A549 (cell line): Measurements from ENCODE around the gene CLDN6.

Experiments
- PHF8 ChIP-seq: fragments of 200-600 bp; sonication (generic); IDR thresholded peaks from 2 replicates; pipeline ENCODE4 v1.6.1; 2016; ENCODE audit warnings: low read depth, mild to moderate bottlenecking, antibody characterized with exemption, moderate library complexity, borderline replicate concordance
- RAD21 ChIP-seq, 2 experiments: fragments of >200 bp in 1 of 2; sonication (Bioruptor Twin) in 1 of 2; formaldehyde crosslinking in 1 of 2; IDR thresholded peaks in 1 of 2; conservative IDR thresholded peaks in 1 of 2; 2 replicates in 1 of 2; 3 replicates in 1 of 2; pipeline ENCODE4 v1.6.1; 2012 to 2018; ENCODE audit warnings: inconsistent platforms in 1 of 2
- TP53 ChIP-seq: fragments of 250-450 bp; sonication (Bioruptor Pico); IDR thresholded peaks from 2 replicates; pipeline ENCODE4 v1.5.0; 2021; ENCODE audit warnings: mild to moderate bottlenecking, moderate library complexity

GRCh38 chr16:3046641-3047386 is 28.8 kb upstream of the CLDN6 start:
- TF ChIP-seq TP53 (CRISPR knock-in tag) (no peak), RAD21 (conservative IDR thresholded peaks at IDR 0.05 in 1 of 2, IDR thresholded peaks at IDR 0.05 in 1 of 2) (no peak), PHF8 (no peak)
